Immature natural killer cell (primary cell): Measurements from ENCODE around the gene DEDD2. TPM values are rescaled to one million over a fixed set of nuclear protein-coding genes. Genes with fewer than 3 reads are reported as not detected.

ENCODE experiments used
- DNase-seq, 3 donors: peaks; one replicate each; pipeline ENCODE4 v3.0.0; 2022; ENCODE audit warnings: mixed read lengths in 1 of 3
- H3K27ac Mint-ChIP-seq, 6 donors: one replicate each; pipeline ENCODE4 v1.8.0; 2020; ENCODE audit warnings: mixed read lengths in 6 of 6, mild to moderate bottlenecking in 5 of 6, inconsistent platforms in 4 of 6, moderate library complexity in 3 of 6
- H3K27me3 Mint-ChIP-seq, 3 donors: one replicate each; pipeline ENCODE4 v1.8.0; 2020 to 2021; ENCODE audit warnings: low read depth in 3 of 3, mild to moderate bottlenecking in 3 of 3, mixed read lengths in 3 of 3, moderate library complexity in 3 of 3, inconsistent platforms in 1 of 3
- H3K36me3 Mint-ChIP-seq, 3 donors: one replicate each; pipeline ENCODE4 v1.8.0; 2020; ENCODE audit warnings: mixed read lengths in 3 of 3, inconsistent platforms in 2 of 3, mild to moderate bottlenecking in 2 of 3
- H3K4me1 Mint-ChIP-seq, 2 donors: one replicate each; pipeline ENCODE4 v1.8.0; 2020; ENCODE audit warnings: inconsistent platforms in 2 of 2, mild to moderate bottlenecking in 2 of 2, mixed read lengths in 2 of 2, moderate library complexity in 1 of 2
- H3K4me3 Mint-ChIP-seq, 5 donors: one replicate each; pipeline ENCODE4 v1.8.0; 2020; ENCODE audit warnings: mild to moderate bottlenecking in 5 of 5, mixed read lengths in 5 of 5, inconsistent platforms in 3 of 5, moderate library complexity in 3 of 5
- H3K9me3 Mint-ChIP-seq, 6 donors: one replicate each; pipeline ENCODE4 v1.8.0; 2020; ENCODE audit warnings: mild to moderate bottlenecking in 6 of 6, mixed read lengths in 6 of 6, inconsistent platforms in 4 of 6, moderate library complexity in 3 of 6
- polyA plus RNA-seq, 3 donors: library from polyadenylated mRNA; unstranded; fragments of 300-500 nt; fragmentation: Illumina TruSeq; gene quantifications; one replicate each; pipeline ENCODE4 v1.2.3, GENCODE V29; 2021

Gene DEDD2
- polyA plus RNA-seq, 3 donors from 2014 or later: 154 to 261 (median 173) TPM

DNA sequence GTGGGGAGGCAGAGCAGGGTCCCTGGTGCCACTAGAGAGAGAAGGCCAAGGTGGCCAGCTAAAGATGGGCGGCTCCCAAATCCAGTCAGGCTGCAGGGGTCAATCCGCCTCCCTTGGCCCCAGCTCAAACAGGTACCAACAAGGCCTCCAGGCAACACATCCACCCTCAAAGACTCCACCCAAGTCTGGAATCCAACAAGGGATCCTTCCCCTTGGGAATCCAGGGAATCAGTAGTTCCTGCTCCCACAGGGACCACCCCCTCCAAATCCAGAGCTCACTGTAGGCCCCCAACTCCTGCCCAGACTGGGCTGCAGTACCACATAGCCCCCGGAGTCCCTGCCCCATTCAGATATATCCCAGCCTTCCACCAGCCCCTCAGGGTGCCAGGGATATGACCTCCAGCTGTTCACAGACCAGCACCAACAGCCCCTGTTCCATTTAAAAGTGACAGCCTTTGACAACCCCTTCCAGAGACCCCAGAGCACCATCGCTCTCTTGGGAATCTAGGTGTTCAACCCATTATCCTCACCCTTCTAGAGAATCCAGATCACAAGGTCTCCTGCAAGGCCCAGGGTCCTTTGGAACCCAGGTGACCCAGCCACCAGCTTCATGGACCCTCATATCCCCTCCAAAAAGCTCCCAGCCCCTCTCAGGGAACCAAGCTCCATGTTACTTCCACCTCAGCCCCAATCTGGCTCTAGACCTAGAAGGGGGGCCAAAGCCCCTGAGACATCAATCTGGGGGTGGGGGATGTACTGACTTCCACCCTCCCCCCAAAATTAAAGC lies 34.3 kb upstream of the DEDD2 start:
- H3K27ac Mint-ChIP-seq: peak overlapping the region; percentile 50 to 86 (median 78)
- DNase-seq: no peak
- H3K27me3 Mint-ChIP-seq: peaks cover 8 to 13% (median 8%) of the 10 kb centered on the region in 3 donors

DNA sequence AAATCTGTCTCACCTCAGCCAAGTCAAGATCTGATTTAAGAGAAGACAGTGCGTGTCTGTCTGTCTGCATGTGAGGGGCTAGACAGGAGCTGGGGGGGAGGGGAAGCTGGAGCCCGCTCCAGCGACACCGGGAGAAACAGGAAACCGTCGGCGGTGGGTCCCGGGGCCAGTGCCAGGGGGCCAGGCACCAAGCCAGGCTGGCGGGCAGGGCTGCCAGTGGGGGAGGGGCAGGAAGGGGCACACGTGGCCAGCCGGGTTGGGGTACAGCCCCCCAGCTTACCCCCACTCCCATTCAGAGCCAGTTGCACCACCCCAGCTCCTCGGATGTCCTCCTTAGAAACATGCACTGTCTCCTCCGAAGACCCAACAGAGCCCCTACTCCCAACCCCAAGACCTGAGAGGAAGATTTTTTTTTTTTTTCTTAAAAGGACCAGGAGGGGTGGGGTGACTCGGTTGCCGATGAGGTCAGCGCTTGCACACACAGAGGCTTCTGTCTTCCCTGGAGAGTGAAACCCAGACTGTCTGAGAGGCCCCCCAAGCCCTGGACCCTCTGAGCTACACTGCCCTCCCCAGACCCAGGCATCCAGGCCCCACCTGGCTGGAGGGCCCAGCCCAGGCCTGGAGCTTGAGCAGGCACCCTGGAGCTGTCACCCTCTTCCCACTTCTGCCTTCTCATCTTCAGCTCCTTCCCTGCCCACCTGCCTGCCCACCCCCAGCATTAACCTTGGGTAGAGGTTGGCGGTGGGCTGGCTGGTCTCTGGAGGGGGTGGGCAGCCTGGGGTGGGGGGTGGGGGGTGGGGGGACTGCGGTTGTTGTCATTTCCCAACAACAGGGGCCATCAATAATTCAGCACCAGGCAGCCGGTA lies 33.4 kb upstream of the DEDD2 start:
- Mint-ChIP-seq H3K27ac (peak overlapping the region in 3 of 6 donors; percentile 12 to 75 (median 61)), H3K27me3 (peaks cover 6 to 10% (median 8%) of the 10 kb centered on the region in 3 donors), H3K4me1 (peaks cover 19 to 25% of the 10 kb centered on the region in 2 donors), H3K4me3 (peak overlapping the region in 1 of 5 donors; percentile 29), H3K36me3 (no peaks in the 10 kb centered on the region), H3K9me3 (no peaks in the 10 kb centered on the region)
- DNase-seq: no peak

More for the DNA sequence above, 34.3 kb upstream of the DEDD2 start:
- H3K4me1 Mint-ChIP-seq: peaks cover 27% of the 10 kb centered on the region in 2 donors
- H3K36me3 Mint-ChIP-seq: no peaks in the 10 kb centered on the region
- H3K9me3 Mint-ChIP-seq: no peaks in the 10 kb centered on the region
- peak overlapping the region; percentile 27 to 92 (median 61) for H3K4me3 Mint-ChIP-seq

DNA sequence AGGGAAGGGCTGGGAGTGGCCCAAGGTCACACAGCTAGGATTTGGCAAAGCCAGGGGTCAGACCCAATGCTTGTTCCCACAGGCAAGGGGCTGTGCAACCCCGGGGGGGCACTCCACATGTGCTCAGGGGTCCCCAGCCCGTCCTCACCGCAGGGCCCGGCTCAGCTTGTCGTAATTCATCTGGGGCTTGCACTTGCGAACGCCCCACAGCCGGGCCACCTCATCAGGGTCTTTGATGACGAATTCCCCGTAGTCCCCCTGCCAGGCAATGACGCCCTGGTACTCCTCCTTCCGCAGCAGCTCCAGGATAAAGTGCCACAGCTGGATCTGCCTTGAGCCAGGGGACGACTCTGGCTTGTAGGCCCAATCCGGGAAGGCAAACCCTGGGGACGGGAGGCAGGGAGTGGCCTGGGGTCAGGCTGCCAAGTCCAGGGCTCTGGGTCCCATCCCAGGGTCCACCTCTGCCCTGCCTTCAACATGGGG lies 32.7 kb upstream of the DEDD2 start:
- Mint-ChIP-seq H3K9me3 (no peaks in the 10 kb centered on the region), H3K27me3 (peaks cover 6 to 10% (median 8%) of the 10 kb centered on the region in 3 donors), H3K36me3 (no peaks in the 10 kb centered on the region), H3K4me1 (peaks cover 16 to 25% of the 10 kb centered on the region in 2 donors), H3K27ac (peak overlapping the region in 3 of 6 donors; percentile 9 to 61 (median 27)), H3K4me3 (no peak overlapping the region)
- DNase-seq: no peak

DNA sequence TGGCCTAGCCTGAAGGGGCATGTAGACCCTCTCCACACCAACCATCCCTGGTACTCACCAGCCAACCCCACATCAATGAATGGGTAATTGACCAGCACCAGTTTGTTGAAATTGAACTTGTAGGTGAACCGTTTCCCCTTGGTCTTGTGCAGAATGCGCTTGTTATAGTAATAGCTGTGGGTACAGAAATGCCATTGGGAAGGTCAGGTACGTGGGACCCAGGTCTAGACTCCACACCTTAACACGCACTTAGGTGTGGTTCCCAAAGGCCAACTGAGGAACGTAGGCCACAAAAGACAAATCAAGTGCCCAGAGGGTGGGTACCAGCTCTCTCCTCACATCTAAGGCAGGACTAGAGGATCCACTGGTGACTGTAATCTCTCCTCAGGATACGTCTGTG lies 32.3 kb upstream of the DEDD2 start:
- H3K27me3 Mint-ChIP-seq: peaks cover 5 to 10% (median 6%) of the 10 kb centered on the region in 3 donors
- DNase-seq: no peak
- H3K27ac Mint-ChIP-seq: peak overlapping the region in 4 of 6 donors; percentile 9 to 61 (median 22)
- H3K4me1 Mint-ChIP-seq: peaks cover 21 to 29% of the 10 kb centered on the region in 2 donors
- no peaks in the 10 kb centered on the region for H3K36me3 Mint-ChIP-seq
- H3K9me3 Mint-ChIP-seq: no peaks in the 10 kb centered on the region
- no peak overlapping the region for H3K4me3 Mint-ChIP-seq

DNA sequence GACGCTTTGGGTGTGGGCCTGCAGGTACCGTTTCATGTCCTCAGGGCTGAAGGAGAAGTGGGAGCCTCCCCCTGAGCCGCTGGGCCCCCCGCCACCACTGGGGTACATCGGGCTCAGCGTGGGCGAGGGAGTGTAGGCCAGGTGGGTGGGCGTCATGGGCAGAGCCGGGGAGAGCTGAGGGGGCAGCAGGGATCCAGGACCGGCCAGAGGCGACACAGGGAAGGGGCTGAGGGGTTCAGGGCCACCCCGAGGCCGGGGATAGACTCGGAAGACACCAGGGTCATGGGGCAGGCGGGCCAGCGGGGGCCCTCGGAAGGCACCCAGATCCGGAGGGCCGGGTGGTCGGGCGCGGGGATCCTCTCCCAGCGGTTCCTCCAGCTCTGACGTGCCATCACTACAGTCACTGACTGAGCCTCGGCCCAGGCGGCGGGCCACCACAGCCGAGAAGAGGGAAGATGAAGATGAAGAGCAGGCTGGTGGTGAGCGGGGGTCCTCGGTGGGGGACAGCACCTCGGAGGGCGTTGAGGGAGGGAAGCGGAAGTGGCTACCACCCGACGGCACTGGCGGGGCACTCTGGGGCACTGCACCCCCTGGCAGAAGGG lies 31.8 kb upstream of the DEDD2 start:
- Mint-ChIP-seq H3K4me1 (peaks cover 26 to 34% of the 10 kb centered on the region in 2 donors), H3K27ac (no peak overlapping the region), H3K36me3 (no peaks in the 10 kb centered on the region), H3K27me3 (peaks cover 5 to 10% (median 6%) of the 10 kb centered on the region in 3 donors), H3K9me3 (no peaks in the 10 kb centered on the region), H3K4me3 (no peak overlapping the region)
- no peak for DNase-seq

- no peak overlapping the region for H3K4me3 Mint-ChIP-seq
- DNase-seq: no peak
- peaks cover 5 to 10% (median 6%) of the 10 kb centered on the region in 3 donors for H3K27me3 Mint-ChIP-seq
- H3K36me3 Mint-ChIP-seq: no peaks in the 10 kb centered on the region
- peaks cover 29 to 39% of the 10 kb centered on the region in 2 donors for H3K4me1 Mint-ChIP-seq
- no peaks in the 10 kb centered on the region for H3K9me3 Mint-ChIP-seq
- no peak overlapping the region for H3K27ac Mint-ChIP-seq
Measured at GRCh38 chr19:42248270-42249148, 31.0 kb upstream of the DEDD2 start.

GRCh38 chr19:42247640-42248199 lies 30.2 kb upstream of the DEDD2 start:
- Mint-ChIP-seq H3K9me3 (no peaks in the 10 kb centered on the region), H3K4me3 (no peak overlapping the region), H3K36me3 (no peaks in the 10 kb centered on the region), H3K27ac (no peak overlapping the region), H3K27me3 (peaks cover 1 to 10% (median 6%) of the 10 kb centered on the region in 3 donors), H3K4me1 (peaks cover 33 to 43% of the 10 kb centered on the region in 2 donors)
- DNase-seq: no peak

DNA sequence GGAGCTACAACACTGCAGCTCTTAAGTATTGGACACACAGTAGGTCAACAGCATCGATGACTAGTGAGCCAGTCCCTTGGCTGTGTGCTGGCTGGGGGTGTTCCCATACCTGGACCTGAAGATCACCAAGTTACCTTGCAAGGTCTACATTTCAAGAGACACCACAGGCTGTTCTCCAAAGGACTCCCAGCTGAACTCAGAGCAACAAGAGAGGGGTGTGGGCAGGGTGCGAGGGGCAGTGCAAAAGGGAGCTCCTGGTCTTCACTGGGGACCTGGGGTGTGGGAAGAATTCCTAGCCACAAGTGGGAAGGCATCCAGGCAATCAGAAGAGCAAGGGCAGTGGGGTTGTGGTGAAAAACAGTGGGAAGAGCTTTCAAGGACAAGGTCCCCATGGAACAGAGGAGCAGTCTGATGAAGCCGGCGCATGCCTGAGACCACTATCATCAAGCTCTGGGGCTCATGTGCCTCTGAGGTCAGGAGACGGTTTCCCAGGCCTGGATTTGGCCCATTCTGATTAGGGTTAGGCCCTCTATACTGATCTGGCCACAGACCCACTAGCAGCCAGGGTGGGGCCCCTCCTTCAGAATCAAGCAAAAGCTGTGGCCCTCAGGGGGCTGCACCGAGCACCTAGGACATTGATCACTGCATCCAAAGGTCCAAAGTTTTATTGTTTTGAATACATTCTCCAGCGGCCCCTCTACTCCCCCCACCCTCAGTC lies 29.6 kb upstream of the DEDD2 start:
- H3K36me3 Mint-ChIP-seq: no peaks in the 10 kb centered on the region
- peak overlapping the region in 2 of 6 donors; percentile 55 to 65 for H3K27ac Mint-ChIP-seq
- H3K27me3 Mint-ChIP-seq: peaks cover 0 to 12% (median 9%) of the 10 kb centered on the region in 3 donors
- H3K4me1 Mint-ChIP-seq: peaks cover 31 to 39% of the 10 kb centered on the region in 2 donors
- no peaks in the 10 kb centered on the region for H3K9me3 Mint-ChIP-seq
- DNase-seq: no peak
- no peak overlapping the region for H3K4me3 Mint-ChIP-seq

DNA sequence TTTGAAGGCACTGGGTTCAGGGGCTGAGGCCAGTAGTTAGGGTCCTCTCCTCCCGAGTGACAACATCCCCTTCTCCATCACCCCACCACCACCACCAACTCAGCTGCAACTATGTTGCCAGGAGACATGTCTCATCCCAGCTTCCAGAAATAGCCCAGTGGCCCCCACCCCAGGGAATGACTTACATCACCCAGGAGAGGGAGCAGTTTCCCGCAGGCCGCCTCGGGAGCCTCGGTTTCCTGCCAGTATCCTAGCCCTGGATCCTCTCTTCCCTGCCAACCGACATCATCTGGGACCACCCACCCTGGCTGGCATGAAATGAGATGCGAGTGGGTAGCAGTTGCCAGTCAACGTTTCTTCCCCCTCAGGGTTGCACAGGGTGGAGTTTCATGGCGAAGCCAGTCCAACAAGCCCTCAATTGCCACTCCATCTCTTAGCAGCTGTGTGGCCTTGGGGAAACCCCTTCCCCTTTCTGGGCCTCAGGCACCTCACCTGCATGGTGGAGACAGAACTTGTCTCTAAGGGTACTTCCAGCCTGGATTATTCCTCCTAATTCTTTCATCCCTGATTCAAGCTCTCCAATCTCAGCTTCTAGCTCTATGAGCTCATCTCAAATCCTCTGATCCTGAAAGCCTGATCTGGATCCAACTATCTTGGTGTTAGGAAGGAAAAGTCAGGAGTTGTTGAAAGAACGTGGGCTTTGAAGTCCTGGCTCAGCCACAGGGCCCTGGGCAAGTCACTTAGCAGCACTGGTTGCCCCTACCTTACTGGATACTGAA lies 28.9 kb upstream of the DEDD2 start:
- no peaks in the 10 kb centered on the region for H3K36me3 Mint-ChIP-seq
- H3K27ac Mint-ChIP-seq: peak overlapping the region; percentile 4 to 92 (median 65)
- H3K4me3 Mint-ChIP-seq: no peak overlapping the region
- H3K4me1 Mint-ChIP-seq: peaks cover 31 to 40% of the 10 kb centered on the region in 2 donors
- H3K27me3 Mint-ChIP-seq: peaks cover 0 to 9% (median 8%) of the 10 kb centered on the region in 3 donors
- DNase-seq: no peak
- H3K9me3 Mint-ChIP-seq: no peaks in the 10 kb centered on the region

DNA sequence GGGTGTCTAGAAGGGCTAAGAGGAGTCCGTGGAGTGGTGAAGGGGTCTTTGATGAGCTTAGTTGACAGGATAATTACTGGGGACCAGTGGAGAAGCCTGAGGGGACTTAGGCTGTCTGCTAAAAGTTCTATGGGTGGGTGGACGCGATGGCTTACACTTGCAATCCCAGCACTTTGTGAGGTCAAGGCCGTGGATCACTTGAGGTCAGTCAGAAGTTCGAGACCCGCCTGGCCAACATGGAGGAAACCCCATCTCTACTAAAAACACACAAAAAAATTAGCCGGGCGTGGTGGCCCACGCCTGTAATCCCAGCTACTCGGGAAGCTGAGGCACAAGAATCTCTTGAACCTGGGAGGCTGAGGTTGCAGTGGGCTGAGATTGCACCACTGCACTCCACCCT lies 27.8 kb upstream of the DEDD2 start:
- Mint-ChIP-seq H3K27me3 (peaks cover 0 to 9% (median 6%) of the 10 kb centered on the region in 3 donors), H3K36me3 (no peaks in the 10 kb centered on the region), H3K9me3 (no peaks in the 10 kb centered on the region), H3K4me3 (peak overlapping the region in 4 of 5 donors; percentile 89 to 98 (median 95)), H3K4me1 (peaks cover 42 to 46% of the 10 kb centered on the region in 2 donors), H3K27ac (peak overlapping the region; percentile 92 to 99 (median 98))
- DNase-seq: no peak
